ENCODE data around the gene PAM16.
"Not testable (repeated sequence)": the region's sequence is repeated elsewhere in the genome, so short reads cannot be mapped to it uniquely, and the experiment has no call there.

PAM16 gene

GRCh38 chr16:4350787-4351659 is at the start of gene PAM16:
Gene PAM16, minus strand, starts transcription at chr16:4351321. Its CDS starts 87 bp downstream, at chr16:4351234.
- DNase-seq, result peak; percentile 80

DNA sequence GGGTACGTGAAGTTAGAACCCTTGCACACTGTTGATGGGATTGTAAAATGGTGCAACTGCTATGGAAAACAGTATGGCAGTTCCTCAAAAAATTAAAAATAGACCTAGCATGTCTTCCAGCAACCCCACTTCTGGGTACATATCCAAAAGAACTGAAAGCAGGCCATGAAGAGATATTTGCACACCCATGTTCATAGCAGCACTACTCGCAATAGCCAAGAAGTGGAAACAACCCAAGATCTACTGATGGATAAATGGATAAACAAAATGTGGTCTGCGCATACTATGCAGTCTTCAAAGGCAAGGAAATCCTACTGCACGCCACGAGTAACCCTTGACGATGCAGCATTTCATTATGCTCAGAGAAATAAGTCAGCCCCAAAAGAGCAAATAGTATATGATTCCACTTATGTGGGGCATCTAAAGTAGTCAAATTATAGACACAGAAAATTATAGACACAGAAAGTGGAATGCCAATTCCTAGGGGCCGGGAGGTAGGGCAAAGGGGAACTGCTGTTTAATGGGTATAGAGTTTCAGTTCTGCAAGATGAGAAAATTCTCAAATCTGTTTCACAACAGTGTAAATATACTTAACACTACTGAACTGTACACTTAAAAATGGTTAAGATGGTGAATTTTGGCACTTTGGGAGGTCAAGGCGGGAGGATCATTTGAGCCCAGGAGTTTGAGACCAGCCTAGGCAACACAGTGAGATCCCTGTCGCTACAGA is 48.0 kb upstream of the PAM16 start:
- DNase-seq, result no peak

DNA sequence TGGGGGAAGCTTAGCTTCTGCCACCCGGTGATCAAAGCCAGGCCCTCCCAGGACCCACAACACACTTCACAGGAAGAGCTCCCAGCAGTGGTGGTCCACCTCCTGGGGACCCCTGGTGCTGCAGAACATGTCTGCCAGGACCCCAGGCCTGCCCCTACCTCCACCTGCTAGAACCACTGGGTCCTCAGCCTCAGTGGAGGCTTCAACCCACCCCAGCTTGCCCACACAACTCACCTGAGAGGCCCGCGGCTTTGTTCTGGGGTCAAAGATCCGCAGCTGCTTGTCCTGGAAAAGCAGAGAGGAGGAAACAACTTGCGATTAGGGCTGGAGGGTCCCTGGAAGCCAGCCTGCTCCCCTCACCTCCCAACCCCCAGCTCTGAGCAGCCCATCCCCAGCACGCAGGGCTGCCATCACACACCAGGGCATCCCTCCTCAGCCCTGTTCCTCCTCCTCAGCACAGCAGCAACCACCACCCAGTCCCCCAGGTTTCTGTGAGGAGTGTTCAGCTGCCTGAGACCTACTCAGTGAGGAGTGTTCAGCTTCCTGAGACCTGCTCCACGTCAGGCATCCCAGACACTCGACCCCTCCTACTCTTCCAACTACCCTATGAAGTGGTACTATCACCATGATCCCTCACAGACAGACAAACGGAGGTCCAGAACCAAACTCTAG is 44.1 kb upstream of the PAM16 start:
- DNase-seq, result no peak

GRCh38 chr16:4393850-4394249 is 42.7 kb upstream of the PAM16 start:
- not testable (repeated sequence) for DNase-seq

- no peak for DNase-seq
Measured at GRCh38 chr16:4393240-4393600, 42.1 kb upstream of the PAM16 start.

DNA sequence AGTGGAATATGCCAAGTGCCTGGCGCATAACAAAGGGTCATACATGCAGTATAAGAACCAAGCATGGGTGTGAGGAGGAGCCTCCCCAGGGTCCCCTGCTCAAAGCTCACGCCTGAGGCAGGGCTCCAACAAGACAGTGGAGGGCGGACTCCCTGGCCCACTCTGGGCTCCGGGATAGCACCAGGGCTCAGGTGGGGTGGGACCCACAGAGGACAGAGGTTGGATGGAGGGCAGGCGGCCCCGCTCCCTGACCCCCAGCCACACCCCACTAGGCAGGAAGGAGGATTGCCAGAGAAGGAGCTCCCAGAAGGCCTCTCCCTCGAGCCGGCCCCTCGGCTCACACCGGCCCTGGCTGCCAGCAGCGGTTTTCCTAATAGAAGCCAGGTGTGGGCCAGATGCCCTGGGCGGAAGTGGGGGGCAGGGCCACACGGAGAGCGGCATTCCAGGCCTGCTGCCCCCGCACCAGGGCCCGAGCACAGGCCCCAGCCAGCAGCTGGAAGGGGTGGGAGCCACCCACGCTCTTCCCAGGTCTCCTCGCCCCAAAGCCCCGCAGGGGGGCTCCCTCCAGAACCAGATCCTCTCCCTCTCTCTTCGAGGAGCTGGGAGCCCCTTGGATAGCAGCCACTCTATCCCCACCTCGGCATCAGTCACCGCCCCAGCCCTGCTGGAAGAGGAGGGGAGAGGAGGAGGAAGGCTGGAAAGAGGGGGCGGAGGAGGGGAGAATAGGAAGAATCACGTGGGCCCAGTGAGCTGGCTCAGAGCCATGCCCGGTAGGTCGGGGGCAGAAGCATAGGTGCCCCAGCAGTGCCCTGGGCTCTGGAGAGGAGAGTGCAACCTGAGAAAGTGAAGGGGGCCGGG is 41.5 kb upstream of the PAM16 start:
- no peak for DNase-seq

- no peak for DNase-seq
Measured at GRCh38 chr16:4391631-4392381, 40.7 kb upstream of the PAM16 start.

GRCh38 chr16:4390266-4391260 is 39.4 kb upstream of the PAM16 start:
- DNase-seq, result no peak

- no peak for DNase-seq
Measured at GRCh38 chr16:4389051-4389955, 38.2 kb upstream of the PAM16 start.

DNA sequence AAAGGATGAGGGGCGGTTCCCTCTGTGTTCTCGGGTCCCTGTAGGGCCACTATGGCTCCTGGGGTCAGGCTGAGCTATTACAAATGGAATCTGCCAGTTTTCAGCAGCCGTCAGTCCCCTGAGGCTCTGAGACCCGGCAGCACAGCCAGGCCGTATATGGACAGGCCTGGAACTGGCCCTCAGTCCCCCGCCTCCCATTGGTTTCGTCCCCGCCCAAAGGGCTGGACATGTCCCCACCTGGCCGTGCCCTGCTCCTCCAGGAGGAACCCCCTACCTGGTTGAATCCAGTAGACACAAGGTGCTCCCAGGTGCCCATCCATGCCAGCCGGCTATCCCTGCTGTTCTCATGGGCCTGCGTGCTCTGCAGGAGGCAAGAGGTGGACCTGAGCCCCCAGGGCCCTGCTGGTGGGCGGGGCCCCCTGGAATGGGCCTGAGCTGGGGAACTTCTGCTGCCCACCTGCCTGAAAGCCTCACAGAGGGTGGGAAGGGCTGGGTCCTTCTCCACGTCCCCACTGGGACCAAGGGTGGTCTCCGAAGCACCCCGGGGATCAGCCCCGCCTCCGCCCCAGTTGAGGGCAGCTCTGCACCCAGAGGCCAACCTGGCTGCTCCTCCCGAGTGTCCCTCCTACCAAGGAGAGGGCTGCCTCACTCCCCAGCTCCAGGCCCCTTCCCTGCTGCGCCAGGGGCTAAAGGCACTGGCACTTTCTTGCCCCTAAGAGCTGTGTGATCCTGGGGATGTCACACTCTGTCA is 37.3 kb upstream of the PAM16 start:
- DNase-seq, result no peak

DNA sequence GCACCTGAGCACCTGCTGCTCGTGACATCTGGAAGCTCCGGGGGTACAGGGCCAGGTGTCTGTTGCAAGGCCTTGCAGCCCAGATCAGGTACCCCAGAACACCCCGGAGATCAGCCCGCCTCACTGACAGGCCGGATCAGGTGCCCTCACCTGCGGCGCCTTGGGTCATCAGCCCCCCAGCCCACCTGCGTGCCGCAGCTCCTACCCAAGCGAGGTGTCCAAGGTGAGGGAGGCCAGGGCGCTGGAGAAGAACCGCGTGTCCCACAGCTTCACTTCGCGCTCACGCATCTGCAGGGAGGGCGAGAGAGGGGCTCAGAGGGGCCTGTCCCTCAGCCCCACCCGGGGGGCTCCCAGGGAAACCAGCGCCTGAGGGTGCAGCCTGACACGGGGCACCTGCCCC is 36.7 kb upstream of the PAM16 start:
- DNase-seq, result no peak

GRCh38 chr16:4386951-4387565 is 35.9 kb upstream of the PAM16 start:
- DNase-seq, result no peak

DNA sequence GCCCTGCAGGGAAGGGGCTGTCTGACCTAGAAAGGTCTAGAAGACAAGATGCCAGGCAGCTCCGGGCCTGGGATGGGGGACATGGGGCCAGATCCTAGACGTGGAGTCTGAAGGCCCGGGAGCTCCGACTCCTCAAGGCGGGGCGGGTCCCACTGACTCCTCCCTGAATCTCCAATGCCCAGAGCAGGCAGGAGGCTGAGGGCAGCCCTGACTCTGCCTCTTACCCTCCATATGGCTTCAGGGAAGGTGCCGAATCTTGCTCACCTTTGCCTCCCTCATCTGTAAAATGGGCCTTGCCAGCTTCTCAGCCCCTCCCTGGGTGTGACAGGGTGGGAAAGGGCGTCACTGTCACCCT is 35.3 kb upstream of the PAM16 start:
- no peak for DNase-seq

DNA sequence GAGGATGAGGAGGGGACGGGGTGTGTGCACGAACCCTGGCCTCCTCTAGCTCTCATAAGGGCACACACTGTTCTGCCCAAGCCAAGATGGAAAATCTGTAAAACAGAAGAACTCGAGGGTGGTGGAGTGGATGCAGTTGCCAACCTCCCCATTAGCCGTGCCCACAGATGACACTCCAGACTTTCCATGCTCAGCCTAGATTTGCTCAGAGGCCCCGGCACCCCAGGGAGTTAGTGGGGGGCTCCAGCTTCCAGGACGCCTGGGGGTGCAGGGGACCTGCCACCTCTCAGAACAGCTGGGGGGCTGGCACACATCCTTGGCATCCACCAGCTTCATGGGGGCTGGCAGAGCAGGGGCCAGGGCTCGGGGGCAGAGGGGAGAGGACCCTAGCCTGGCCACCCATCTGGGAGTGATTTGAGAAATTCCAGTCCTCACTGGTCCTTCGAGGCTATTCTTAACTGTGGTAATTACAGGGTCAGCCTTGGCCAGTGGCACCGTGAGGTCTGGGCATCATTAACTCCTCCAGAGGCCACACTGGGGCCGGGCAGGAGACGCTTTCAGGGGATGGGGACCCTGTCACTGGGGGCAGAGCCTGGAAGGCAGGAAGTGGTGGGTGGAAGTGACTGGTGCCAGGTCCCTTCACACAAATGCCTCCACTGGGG is 34.8 kb upstream of the PAM16 start:
- DNase-seq, result no peak

GRCh38 chr16:4385066-4385788 is 34.1 kb upstream of the PAM16 start:
- no peak for DNase-seq

GRCh38 chr16:4384509-4384942 is 33.4 kb upstream of the PAM16 start:
- DNase-seq, result no peak
